ENCODE results near the gene MAML2. TPM values are rescaled to one million over a fixed set of nuclear protein-coding genes. Genes with fewer than 3 reads are reported as not detected.

Gene MAML2
- total RNA-seq, 1 experiment from 2014 or later = 14.8 TPM

- DNase-seq (ENCODE audit: low read depth) = no peak
These were observed 329.4 kb downstream of the MAML2 start for GRCh38 chr11:96013461-96014213.

GRCh38 chr11:96012086-96012824 is 330.7 kb downstream of the MAML2 start:
- DNase-seq (ENCODE audit: low read depth) = peak; percentile 95

GRCh38 chr11:96010683-96011082 is 332.3 kb downstream of the MAML2 start:
- DNase-seq (ENCODE audit: low read depth) = no peak

GRCh38 chr11:96008161-96008720 is 334.8 kb downstream of the MAML2 start:
- no peak for DNase-seq (ENCODE audit: low read depth)

GRCh38 chr11:96006037-96006436 is 337.0 kb downstream of the MAML2 start:
- no peak for DNase-seq (ENCODE audit: low read depth)

GRCh38 chr11:96004862-96005261 is 338.1 kb downstream of the MAML2 start:
- no peak for DNase-seq (ENCODE audit: low read depth)

- DNase-seq (ENCODE audit: low read depth) = no peak
These were observed 340.2 kb downstream of the MAML2 start for GRCh38 chr11:96002754-96003290.

GRCh38 chr11:96002339-96002738 is 340.7 kb downstream of the MAML2 start:
- DNase-seq (ENCODE audit: low read depth) = no peak

- no peak for DNase-seq (ENCODE audit: low read depth)
These were observed 342.0 kb downstream of the MAML2 start for GRCh38 chr11:96001037-96001436.

- no peak for DNase-seq (ENCODE audit: low read depth)
These were observed 343.1 kb downstream of the MAML2 start for GRCh38 chr11:95999711-96000406.

- DNase-seq (ENCODE audit: low read depth) = no peak
These were observed 346.3 kb downstream of the MAML2 start for GRCh38 chr11:95996621-95997235.

GRCh38 chr11:95994329-95994728 is 348.7 kb downstream of the MAML2 start:
- no peak for DNase-seq (ENCODE audit: low read depth)

- DNase-seq (ENCODE audit: low read depth) = no peak
These were observed 349.3 kb downstream of the MAML2 start for GRCh38 chr11:95993438-95994298.

GRCh38 chr11:95991545-95991944 is 351.4 kb downstream of the MAML2 start:
- no peak for DNase-seq (ENCODE audit: low read depth)

GRCh38 chr11:95991101-95991500 is 351.9 kb downstream of the MAML2 start:
- DNase-seq (ENCODE audit: low read depth) = no peak

GRCh38 chr11:95989780-95990179 is 353.2 kb downstream of the MAML2 start:
- no peak for DNase-seq (ENCODE audit: low read depth)

- DNase-seq (ENCODE audit: low read depth) = no peak
These were observed 353.9 kb downstream of the MAML2 start for GRCh38 chr11:95989076-95989605.

GRCh38 chr11:95985174-95985808 is 357.7 kb downstream of the MAML2 start:
- no peak for DNase-seq (ENCODE audit: low read depth)

GRCh38 chr11:95984072-95984471 is 358.9 kb downstream of the MAML2 start:
- no peak for DNase-seq (ENCODE audit: low read depth)
